Right lung (tissue), 5 donors: ENCODE results near the gene ROBO3. TPM values are rescaled to one million over a fixed set of nuclear protein-coding genes. Genes with fewer than 3 reads are reported as not detected.

Source experiments
- DNase-seq, 2 donors: peaks; one replicate each; pipeline ENCODE4 v3.0.0-alpha.2; 2013
- polyA plus RNA-seq, 5 donors: library from polyadenylated mRNA; unstranded; fragments of 120-200 nt; gene quantifications; one replicate each; pipeline versions ENCODE4 v1.2.1 to v1.2.3, GENCODE V29; 2013; ENCODE audit warnings: inconsistent platforms in 1 of 5, low replicate concordance in 1 of 5; ENCODE audit not compliant: insufficient read length in 5 of 5, insufficient read depth in 1 of 5

Gene ROBO3
- polyA plus RNA-seq, 5 donors: 34.8 to 64.9 (median 47.9) TPM

DNA sequence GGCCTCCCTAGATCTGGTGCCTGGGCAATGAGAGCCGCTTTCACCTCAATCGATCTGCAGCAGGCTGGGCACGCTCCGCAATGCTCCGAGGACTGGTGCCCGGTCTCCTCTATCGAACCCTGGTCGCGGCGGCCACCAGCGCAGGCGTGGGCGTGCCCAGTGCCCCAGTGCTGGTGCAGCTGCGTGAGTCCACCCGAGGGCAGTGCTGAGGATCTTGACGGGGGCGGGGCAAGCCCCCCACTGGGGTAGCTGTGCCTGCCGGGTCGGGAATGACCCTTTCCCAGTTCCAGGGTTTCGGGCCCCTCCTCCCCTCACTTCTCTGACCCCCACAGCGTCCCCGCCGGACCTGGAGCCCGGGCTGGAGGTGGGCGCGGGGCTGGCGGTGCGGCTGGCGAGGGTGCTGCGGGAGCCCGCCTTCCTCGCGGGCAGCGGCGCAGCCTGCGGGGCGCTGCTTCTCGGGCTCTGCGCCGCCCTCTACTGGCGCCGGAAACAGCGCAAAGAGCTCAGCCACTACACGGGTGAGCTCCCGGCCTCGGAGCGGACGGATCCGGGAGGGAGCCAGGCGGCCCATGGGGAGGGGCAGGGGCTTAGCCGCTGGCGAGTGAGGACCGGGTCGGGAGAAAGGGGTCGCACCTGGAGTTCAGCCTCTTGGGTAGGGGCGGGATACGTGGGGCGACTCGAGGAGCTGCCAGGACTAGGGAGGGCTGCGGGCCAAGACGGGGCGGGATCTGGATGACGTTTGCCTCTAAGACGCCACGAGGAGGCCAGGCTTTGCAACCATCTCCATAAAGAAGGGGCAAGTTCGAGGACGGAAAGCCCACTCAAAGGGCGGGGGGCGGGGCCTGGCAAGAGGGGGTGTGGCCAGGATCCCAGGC lies 10.9 kb downstream of the ROBO3 start:
- peak; percentile 96 for DNase-seq

DNA sequence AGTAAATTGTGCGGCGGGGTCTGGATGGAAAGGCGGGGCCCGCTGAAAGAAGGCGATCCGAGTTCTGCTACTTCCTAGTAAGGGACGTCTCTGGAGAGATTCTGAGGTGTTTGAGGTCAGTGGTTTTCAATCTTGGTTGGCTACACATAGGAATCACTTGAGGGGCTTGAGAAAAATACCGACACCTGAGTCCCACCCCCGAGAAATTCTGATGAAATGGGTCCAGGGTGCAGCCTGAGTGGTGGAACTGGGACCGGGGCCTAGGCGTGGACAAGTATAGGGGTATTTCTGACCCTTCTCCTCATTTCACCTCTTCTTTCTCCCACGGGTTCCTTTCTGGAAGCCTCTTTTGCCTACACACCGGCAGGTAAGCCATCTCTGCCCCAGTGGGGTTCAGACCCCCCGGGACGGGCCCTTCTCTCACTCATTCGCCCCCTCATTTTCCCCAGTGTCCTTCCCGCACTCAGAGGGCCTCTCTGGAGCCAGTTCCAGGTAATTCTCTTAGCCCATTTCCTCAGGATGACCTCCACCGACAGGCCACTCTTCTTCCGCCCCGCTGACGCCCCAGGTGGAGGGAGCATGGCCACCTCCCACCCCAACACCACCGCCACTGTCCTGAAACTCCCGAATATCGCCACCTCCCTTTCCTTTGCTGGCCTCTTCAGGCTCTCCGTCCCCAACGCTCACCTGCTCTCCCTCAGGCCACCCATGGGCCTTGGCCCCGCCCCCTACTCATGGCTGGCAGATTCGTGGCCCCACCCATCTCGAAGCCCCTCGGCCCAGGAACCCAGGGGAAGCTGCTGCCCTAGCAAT lies 11.8 kb downstream of the ROBO3 start:
- no peak for DNase-seq

DNA sequence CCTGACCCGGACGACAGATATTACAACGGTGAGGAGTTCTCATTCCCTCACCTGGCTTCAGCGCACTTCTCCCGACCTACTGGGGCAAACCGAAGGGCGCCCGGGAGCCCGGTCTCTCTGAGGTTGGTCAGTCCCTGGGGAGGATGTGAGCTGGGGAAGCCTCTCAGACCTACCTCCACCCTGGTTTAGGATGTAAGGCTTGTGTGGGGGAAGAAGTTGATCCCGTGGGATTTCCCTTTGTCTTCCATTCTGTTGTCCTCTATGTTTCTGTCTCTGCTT lies 12.3 kb downstream of the ROBO3 start:
- DNase-seq: no peak

DNA sequence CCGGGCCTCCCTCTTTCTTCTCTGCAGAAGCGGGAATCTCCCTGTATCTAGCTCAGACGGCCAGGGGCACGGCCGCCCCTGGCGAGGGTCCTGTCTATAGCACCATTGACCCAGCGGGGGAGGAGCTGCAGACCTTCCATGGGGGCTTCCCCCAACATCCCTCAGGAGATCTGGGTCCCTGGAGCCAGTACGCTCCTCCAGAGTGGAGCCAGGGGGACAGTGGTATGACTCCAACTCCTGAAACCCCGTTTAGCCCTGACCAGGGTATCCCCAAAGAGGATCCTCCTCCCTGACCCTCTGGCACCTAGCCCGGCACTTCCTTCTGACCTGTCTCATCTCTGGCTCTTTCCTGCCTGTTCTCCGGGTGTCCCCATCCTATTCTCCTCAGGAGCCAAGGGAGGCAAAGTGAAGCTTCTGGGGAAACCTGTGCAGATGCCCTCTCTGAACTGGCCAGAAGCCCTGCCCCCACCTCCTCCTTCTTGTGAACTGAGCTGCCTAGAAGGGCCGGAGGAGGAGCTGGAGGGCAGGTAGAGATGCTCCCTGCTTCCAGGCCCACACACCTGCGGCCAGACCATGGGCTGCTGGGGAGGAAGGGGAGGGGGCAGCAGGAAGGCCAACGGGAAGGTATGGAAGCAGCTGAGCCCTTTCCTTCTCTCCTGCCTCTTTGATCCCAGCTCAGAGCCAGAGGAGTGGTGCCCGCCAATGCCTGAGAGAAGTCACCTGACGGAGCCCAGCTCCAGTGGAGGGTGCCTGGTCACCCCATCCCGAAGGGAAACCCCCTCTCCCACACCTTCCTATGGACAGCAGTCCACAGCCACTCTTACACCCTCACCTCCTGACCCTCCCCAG lies 12.9 kb downstream of the ROBO3 start:
- DNase-seq: no peak

DNA sequence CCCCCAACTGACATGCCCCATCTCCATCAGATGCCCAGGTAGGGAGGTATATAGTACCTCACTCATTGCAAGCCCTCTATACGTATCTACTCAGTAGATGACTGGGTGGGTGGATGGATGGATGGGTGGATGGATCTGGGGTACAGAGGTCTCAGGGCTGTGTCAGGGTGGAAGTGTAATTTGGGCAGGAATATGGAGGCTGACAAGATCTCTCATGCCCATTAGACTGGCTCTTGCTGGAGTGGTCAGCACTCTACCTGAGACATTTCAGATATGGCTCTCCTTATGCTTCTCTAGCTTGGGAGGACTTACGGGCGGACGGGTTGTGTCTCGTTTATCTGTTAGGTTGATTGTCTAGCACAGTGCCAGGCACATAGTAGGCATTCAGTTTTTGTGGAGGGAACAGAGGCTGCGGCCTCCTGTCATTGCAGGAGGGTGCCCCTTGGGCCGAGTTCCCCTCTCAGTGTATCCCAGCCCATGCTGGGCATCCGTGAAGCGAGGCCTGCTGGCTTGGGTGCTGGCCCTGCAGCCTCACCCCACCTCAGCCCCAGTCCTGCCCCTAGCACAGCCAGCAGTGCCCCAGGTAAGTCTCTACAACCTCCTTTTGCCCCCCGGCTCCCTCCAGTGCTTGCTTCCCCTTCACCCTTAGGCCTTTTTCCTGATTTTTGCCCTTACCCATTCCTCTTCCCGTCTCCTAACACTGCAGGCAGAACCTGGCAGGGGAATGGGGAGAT lies 13.7 kb downstream of the ROBO3 start:
- no peak for DNase-seq

DNA sequence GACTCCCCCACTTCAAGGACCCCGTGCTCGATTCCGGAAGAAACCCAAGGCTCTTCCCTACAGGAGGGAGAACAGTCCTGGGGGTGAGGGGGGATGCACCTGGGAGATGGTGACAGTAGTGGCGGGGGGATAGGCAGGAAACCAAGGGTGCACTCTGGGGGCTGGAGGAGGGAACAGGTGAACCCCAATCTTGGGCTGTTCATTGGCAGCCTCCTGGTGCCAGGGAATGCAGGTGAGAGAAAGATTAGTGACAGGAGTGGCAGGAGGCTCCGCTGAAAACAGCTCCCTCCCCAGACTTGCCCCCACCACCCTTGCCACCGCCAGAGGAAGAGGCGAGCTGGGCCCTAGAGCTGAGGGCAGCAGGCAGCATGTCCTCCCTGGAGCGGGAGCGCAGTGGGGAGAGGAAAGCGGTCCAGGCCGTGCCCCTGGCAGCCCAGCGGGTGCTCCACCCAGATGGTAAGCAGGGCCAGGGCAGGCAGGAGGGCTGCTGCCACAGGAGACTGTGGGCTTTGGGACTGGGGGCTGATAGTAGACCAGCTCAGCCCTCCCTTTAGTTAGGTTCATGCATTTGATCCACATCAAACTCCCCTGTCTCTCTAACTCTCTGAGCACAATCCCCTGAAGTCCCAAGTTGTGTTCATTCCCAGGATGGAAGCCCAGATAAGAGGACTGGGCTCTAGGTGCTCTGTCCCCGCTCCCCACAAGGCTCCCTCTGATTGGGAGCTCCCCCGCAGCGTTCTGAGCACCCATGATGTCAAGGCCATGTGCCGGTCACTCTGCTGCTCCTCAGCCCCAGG lies 14.5 kb downstream of the ROBO3 start:
- DNase-seq: no peak

DNA sequence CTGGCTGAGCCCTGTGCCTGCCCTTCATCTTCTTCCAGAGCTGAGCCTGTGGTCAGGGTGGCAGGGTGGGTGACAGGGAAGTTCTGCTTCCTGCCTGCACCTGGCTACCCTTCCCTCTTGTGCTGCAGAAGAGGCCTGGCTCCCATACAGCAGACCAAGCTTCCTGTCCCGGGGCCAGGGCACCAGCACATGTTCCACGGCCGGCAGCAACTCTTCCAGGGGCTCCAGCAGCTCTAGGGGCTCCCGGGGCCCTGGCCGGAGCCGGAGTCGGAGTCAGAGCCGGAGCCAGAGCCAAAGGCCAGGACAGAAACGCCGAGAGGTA lies 15.0 kb downstream of the ROBO3 start:
- no peak for DNase-seq

DNA sequence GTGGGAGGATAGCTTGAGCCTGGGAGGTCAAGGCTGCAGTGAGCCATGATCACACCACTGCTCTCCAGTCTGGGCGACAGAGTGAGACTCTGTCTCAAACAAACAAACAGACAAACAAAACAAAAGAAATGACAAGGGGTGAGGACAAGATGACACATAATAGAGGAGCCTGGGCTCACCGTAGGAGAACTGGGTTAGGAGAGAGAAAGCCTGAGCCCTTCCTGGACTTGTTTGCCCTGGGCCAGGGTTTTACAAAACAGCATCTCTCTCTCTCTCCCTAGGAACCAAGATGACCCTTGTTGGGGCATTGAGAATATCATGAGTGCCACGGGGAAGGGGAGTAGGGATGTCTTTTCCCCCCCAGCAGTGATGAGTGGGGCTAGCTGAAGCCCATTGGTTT lies 15.7 kb downstream of the ROBO3 start:
- no peak for DNase-seq

DNA sequence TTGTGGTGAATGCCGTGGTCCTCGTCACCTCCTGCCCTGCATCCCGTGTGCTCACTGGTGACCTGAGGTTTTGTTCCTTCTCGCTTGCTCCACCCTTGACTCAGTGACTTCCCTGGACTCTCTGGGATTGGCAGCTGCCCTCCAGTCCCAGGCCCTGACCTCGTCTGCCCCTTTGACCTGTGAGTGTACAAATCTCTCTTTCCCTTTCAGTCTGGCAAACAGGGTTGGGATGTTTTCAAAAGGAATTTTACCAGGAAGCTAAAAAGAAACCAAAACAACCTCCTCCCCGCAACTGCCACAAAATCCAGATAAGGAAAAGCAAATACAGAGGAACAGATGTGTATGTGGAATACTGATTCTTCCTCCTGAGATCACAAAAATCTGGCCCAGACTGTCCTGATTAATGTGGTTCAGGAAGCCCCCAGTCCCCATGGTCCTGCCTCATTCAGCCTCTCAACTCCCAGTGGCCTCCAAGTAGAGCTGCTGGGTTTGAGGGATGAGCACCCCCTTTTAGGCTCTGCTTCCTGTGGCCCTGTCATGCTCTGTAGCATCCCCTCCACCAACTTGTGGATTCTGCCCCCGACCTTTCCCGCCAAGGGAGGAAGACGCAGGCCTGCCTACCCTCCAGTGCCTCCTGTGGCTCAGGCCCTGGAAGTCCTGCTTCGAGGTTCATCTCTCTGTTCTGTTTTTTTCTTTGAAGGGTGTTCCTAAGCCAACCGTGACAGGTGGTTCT lies 17.3 kb downstream of the ROBO3 start:
- DNase-seq: no peak

DNA sequence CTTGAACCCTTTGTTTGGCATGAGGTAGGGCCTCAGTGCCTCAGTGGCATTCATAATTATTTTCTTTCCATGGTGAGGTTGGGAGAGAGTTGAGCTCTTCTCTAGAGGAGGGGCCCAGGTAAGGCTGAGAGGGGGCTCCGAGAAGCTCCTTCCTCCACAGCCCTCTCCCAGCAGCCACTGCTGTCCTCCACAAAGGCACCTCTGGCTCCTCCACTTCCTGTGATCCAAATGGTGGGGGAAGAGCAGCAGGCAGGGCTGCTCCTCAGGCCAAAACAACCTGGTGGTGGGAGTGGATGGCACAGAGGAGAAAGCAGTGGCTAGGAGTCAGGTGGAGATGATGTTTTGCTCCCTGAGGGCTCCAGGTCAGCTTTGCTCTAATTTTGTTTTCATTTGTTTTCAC lies 19.1 kb downstream of the ROBO3 start:
- DNase-seq: no peak

DNA sequence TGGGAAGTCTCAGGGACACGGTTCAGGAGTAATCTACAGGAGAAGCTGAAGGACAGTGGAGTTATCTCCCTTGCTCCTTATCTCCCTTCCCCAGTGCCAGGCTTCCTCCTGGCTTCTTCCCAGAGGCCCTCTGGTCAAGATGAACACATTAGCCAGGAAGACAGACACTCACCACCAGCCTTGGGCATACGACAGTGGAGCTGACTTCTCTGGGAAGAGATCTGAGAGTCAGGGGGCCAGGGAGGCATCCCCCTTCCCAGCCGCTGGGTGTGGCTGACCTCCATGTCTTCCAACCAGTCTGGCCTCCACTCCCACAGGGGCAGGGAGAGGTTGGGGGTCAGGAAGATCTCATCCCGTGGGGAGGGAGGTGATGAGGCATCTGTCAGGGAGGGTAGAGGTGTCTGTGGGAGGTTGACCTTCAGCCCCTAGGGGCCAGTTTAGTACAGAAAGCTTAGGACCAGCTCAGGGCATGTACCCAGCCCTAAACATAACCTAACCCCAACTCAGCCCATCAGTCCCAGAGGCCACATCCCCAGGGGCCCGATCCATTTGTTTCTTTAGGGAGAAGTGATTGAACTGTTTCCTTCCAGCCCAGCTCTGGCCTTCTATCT lies 19.7 kb downstream of the ROBO3 start:
- DNase-seq: no peak

DNA sequence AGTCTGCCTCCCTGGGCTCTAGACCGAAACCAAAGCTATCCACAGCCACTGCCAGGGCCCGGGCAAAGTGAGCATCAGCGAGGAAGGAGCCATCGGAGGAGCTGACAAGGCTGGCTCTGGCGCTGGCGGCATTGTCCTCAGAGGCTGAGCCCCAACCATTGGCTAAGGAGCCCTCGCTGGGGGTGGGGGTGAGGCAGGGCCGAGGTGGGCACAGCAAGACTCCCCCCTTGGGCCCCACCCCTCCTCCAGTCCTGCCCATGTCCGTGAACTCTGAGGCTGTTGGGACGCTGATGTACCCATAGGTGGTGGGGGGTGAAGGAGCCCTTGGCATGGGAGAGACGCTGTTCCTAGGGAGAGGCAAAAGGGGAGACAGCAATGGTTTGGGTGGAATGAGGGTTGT lies 21.2 kb downstream of the ROBO3 start:
- DNase-seq: no peak

DNA sequence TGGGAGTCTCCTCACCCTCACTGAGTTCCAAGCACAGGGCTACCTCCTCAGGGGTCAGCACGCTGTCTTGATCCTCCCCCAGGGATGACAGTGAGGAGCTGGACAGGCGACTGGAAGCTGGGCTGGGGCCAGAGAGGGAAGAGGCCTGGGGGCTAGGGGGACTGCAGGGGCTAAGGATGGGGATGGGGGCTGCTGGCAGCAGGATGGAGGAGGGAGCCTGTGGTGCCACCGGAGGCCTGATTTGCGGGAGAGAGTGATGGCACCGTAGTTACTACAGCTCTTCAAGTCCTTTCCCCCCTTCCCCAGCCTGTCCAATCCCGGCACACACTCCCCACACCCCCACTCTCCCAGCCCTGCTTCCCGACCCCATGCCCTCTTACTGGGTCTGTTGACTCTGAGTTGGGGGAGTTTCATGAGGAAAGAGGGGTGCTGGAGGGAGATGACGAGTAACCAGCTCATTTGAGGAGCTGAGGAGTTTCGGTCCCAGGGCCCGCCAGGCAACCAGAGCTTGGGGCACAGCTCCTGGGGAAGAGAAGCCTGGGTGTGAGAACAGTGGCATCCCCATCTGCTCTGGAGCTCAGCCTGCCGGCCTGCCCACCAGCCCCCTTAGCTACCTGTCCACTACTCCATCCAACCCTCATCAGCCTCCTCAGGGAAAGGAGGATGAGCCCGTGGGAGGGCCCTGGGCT lies 21.9 kb downstream of the ROBO3 start:
- no peak for DNase-seq

DNA sequence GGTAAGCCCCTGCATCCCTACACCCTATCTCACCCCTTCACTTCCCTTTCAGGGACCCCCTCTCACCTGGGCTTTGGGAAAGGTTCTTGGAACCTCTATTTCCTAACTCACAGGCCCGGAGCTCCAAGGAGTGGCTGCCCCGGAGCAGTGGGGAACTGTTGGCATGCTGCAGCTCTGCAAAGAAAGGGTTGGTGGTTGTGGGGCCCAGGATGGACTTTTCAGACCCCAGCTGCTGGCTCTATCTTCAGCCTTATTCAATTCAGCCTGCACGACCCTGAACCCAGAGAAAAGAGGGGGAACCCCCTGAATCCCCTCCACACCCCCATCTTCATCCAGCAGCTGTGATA lies 22.4 kb downstream of the ROBO3 start:
- no peak for DNase-seq

DNA sequence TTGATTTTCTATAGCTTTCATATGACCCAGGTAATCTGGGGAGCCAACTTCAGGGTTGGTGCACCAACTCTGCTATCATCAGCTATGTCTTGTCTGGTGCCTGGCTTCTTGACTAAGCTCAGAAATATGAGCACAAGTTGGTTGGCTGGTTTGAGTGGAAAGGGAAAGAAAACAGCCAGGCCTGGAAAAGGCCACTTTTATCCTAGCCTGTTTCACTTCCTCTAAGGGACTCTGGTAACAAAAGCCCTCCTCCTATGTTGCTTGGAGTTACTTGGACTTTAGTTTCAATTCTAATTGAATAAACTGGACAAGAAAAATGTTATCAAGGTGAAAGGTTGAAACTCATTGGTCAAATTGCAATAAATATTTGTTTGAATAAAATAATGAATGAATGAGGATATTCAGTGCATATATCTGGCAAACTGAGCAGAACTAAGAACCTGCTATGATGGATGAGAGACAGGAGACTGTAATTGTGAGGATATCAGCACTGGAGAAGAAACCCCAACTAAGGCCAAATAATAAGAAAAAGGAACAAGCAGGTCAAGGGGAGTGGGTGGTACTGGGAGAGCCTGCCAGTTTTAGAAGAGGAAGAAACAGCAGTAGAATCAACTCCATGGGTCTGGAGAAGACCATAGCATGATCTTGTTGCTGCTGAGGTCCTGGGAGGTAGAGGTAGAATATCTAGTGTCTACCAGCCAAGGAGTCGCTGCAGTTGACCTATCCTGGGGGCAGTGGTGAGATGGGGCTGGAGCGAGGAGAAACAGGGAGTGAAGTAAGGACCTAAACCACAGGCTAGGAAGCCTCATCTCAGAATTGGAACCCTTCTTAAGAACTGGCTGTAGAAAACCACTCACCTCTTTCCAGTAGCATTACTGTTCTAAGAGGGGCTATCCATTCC lies 24.2 kb downstream of the ROBO3 start:
- no peak for DNase-seq

DNA sequence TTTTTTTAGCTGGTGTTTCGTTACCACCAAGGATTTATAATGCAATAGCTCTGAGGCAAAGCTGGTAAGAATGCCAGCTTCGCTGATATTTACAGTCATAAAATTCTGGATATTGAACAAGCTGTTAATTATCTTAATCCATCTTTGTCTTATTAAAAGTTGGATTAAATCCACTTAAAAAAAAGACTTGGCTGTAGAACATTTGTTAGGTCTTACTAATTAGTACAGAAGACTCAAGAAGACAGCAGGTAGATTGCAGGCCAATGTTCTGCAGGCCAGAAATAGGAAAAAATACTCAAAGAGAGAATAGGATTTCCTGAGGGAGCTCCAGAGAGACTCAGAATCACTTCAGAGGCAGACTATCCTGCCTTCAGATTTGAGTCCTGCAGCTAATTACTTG lies 24.9 kb downstream of the ROBO3 start:
- no peak for DNase-seq

DNA sequence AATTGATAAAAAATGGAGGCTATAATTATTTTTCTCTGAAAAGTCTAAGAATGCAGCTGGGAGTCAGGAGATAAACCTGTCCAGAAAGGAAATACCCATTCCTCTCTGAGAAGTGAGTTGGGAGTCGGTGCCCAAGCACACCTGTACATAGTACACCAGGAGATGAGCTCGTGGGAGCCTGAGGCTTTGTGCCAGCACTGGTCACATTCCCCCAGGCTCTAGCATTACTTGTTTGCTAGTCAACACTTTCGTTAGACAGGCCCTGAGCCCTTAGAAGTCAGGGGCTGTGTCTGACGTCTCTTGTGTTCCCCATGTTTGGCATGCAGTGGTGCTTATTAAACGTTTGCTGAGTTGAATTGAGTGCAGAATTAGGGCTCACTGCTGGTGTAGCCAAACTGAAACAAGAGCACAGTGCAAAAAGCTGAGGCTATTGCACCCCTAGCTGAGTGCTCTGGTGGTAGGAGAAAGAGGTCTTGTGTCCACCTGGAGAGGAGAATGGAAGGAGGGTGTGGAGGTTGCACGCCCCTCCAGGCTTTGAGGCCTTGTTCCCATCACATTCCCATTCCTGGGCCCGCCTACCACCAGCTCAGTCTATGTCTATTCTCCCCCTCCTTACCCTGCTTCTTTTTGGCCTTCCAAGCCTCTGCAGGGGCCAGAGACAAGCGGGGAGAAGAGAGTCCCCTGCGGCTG lies 25.6 kb downstream of the ROBO3 start:
- DNase-seq: no peak
